Sciatic nerve (tissue), 2 donors: ENCODE results near the gene ZNF420. TPM values are rescaled to one million over a fixed set of nuclear protein-coding genes. Genes with fewer than 3 reads are reported as not detected.
A peak's percentile ranks its signal among the peaks of the same experiment; 100 is the strongest.

ENCODE experiments used
- ATAC-seq: fragments of 200-7000 bp; cut with Tn5 transposase; one replicate; pipeline ENCODE4 v1.9.1; 2020; ENCODE audit warnings: mild to moderate bottlenecking, moderate library complexity
- DNase-seq: peaks from one replicate; pipeline ENCODE4 v3.0.0-alpha.2; 2020; ENCODE audit warnings: low spot score
- intact Hi-C: fragments of 100-400 bp; cut with DNase I; formaldehyde crosslinking; loops from one replicate; pipeline ENCODE4 v1.14.2; 2022
- total RNA-seq: library from RNA; stranded (reverse); fragmentation: NEBNext Ultra II Directional; extraction: Animal tissue kit (Norgen Biotek cat#: 25700); gene quantifications from one replicate; pipeline ENCODE4 v1.2.1, GENCODE V29; 2021
- donor health status: DM: no; HTN: no; CAD: no.
- donor health status: DM: no; HTN: no; CAD: no.

ZNF420 gene
- total RNA-seq, 1 donor from 2014 or later: 14.4 TPM

DNA sequence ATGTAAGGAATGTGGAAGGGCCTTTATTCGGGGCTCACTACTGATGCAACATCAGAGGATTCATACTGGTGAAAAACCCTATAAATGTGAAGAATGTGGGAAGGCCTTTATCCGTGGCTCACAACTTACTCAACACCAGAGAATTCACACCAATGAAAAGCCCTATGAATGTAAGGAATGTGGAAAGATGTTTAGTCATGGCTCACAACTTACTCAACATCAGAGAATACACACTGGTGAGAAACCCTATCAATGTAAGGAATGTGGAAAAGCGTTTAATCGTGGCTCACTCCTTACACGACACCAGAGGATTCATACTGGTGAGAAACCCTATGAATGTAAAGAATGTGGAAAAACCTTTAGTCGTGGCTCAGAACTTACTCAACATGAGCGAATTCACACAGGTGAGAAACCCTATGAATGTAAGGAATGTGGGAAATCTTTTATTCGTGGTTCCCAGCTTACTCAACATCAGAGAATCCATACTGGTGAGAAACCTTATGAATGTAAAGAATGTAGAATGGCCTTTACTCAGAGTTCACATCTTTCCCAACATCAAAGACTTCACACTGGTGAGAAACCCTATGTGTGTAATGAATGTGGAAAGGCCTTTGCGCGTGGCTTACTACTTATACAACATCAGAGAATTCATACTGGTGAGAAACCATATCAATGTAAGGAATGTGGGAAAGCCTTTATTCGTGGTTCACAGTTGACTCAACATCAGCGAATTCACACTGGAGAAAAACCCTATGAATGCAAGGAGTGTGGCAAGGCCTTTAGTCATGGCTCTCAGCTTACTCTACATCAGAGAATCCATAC, 50.0 kb downstream of the ZNF420 start:
- DNase-seq: no peak
- intact Hi-C loops: no loop called here

DNA sequence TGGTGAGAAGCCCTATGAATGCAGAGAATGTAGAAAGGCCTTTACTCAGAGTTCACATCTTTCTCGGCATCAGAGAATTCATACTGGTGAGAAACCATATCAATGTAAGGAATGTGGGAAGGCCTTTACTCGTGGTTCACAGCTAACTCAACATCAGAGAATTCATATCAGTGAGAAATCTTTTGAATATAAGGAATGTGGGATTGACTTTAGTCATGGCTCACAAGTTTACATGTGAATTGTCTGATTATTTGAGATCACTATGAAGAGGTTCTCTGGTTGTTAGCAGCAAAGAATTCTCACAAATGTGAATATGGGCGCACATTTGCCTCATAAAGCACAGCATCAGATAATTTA, 50.6 kb downstream of the ZNF420 start:
- no peak for DNase-seq
- intact Hi-C loops: no loop called here
- no peak for ATAC-seq

More for the DNA sequence above, 50.0 kb downstream of the ZNF420 start:
- ATAC-seq: no peak

DNA sequence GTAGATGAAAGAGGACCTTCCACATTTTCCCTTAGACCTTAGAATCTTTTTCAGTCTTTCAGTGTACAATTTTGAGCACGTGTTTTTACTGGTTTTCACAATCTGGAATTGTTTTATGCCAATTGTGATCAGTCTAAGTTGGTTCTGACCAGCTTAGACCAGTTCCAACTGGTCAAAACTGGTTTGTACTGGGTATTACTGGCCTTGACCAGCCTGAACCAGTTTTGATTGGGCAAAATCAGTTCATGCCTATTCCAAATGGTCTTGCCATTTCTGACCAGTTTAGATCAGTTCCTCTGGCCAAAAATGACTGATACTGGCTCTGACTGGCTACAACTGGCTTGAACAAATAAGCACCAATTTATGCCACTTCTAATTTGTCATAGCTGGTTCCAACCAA, 57.9 kb downstream of the ZNF420 start:
- DNase-seq (no peak), ATAC-seq (no peak)
- intact Hi-C loops: no loop called here

DNA sequence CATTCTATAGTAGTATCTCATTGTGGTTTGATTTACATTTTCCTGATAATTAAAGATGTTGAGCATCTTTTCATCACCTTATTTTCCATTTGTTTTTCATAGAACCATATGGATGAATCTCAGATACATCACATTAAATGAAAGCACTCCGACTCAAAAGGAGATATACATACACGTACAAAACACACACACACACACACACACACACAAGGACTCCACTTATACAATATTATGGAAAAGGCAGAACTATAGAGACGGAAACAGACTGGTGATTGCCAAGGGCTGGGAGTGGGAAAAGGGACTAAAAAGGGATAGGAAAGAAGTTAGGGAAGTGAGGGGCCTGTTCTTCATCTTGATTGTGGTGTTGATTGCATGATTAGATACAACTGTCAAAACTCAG, 70.0 kb downstream of the ZNF420 start:
- no peak for ATAC-seq
- no peak for DNase-seq
- intact Hi-C loops: no loop called here

DNA sequence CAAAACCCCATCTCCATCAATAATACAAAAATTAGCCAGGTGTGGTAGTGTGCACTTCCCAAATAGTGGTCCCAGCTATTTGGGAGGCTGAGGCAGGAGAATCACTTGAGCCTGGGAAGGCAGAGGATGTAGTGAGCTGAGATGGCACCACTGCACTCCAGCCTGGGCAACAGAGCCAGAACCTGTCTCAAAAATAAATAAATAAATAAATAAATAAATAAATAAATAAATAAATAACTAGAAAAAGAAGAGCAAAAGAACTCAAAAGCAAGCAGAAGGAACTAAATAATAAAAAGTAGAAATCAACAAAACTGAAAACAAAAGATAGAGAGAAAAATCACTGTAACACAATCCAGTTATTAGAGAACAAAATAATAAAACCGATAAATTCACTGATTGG, 81.9 kb downstream of the ZNF420 start:
- DNase-seq (no peak), ATAC-seq (no peak)
- intact Hi-C loops: no loop called here

DNA sequence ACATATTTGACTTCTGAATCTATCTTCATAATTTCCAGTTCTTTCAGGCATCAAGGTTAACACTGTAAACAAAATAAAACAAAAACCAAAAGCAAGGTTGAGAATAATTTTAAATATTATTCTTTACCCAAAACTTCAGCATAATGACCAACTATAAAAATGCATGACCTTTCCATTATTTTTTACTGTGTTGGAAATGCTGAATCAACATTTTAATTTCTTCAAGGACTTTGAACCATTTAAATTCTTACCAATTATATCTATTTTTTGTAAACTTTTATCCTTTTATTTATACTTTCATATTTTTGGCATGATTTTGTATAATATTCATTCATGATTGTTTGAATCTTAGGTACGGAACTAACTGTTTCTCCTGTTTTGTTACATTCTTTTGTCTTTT, 87.4 kb downstream of the ZNF420 start:
- intact Hi-C loops: no loop called here
- DNase-seq (no peak), ATAC-seq (no peak)

DNA sequence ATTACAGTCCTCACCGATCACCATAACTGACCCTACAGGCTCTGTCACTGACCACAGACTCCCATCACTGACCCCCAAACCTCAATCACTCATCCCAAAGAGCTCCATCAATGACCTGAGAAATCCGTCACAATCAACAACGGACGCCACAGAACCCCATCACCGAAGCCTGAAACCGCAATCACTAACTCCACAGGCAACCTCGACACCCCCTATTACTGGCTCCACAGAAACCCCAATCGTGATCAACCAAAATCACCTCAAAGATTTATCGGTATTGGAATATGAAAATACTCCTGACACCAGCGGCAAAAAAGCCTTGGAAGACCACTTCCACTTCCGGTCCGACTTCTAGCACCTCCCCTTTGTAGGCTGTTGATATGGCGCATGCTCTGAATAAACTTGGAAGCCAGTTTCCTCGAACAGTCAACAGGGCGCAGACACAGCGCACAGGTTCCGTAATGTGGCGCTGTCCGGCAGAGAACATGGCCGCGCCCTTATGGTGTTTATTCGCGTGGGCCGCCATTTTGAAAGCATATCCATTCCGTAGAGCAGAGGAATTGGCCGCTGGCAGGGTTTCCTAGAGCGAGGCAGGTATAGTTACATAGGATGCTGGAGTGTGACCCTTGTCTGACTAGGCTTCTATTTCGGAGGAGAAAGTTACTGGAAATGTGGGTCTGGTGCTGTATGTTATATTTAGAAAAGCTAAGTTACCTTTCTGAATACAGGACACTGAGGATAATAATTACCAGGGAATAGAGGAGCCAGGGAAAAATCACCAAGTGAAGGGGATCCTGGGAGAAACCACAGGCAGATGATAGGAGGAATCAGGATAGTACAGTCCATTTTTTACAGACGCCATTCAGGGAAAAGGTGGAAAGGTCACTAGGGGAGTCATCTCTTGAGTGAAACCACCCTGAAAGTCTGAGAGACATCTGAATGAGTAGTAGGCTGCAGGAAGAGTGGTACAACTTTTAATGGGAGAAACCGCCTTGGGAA, 94.4 kb downstream of the ZNF420 start, which contains the start of gene ZNF585A:
Gene ZNF585A (minus strand): TSS at position 328 of the 999 bp plus-strand sequence. CDS start 2,785 bp downstream, outside the sequence.
- intact Hi-C loops: no loop called here
- peak; percentile 100 for ATAC-seq
- peak; percentile 91 for DNase-seq

Other genes with a start within 250 kb of the ZNF420 start
- 12.9 TPM for gene ZNF790, start 240.0 kb upstream of the ZNF420 start, total RNA-seq
- 9.7 TPM for gene ZNF345, start 227.6 kb upstream of the ZNF420 start, total RNA-seq
- gene ZNF829, start 162.1 kb upstream of the ZNF420 start, total RNA-seq: 4.1 TPM
- 17.8 TPM for gene ZNF568, start 162.1 kb upstream of the ZNF420 start, total RNA-seq
- gene ZNF585A, start 94.3 kb downstream of the ZNF420 start, total RNA-seq: 16.2 TPM
- 24.7 TPM for gene ZNF585B, start 132.1 kb downstream of the ZNF420 start, total RNA-seq
- gene ZNF383, start 139.8 kb downstream of the ZNF420 start, total RNA-seq: 12.9 TPM